Measurements from ENCODE around the gene LRCOL1.

Gene LRCOL1

DNA sequence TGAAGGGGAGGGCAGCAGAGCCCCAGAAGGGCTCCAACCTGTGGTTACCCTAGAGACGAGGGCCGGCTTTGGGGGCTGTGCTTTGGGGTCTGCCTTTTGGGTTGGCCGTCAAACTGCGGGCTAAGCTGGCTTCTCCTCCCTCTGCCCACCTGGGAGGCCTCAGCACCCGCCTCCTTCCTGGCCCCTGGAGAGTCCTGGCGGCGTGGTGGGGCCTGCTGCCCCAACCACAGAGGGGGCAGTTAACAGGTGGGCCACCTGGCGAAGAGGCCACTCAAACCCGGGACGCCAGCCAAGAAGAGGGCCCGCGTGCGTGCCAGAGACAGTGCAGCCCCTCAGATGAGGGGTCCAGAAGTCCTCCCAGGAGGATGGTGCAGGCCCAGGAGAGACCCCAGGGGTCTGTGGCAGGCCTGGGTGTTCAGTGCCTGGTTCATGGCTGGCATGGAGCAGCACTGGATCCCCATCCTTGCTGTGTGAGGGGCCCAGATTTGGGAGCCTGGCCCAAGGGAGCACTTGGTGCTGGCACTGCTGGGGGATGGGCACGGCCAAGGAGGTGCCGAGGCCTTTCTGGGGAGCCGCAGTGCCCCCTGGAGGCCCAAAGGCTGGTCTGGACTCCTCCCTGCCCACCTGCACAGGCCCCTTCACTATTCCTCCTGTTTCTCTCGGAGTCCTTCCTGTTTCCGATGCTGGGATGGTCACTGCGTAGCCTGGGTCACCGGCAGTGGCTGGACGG, 48.8 kb downstream of the LRCOL1 start:
- DNase-seq = no peak

DNA sequence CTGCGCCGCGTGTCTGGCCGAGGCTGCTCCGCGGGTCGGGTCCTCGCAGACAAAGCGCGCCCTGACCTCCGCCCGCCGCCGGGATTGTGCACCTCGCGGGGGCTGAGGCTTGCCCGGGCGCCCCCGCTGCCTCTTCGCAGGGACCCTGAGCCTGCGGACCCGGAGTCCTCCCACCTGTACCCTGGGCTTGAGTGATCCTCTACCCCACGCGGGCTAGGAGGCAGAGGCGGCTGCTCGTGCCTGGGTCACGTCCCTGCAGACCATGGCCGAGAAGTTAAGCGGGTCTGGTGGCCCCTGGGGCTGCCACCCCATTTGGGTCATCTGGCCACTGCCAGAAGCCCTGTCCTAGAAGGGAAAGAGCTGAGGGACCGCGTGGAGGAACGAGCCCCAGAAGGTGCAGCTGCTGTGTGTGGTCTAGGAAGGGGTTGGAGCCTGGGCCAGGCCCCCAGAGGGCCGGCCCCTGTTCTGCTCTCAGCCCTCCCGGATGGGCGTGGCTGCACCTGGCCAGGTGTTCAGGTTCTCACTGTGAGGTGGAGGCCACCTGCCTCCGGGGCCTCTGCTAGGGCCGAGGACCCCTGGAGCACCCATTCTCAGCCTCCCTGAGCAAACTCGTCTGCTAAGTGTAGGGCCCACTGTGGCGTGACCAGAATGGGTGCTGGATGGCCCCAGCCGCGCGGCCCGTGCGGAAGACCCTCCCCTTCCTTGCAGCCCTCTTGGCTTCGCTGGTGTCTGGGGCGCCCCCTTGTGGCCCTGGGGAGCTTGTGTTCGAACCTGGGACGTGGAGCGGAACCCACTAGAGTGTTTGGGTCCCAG, 49.6 kb downstream of the LRCOL1 start:
- peak; percentile 32 to 52 for DNase-seq

DNA sequence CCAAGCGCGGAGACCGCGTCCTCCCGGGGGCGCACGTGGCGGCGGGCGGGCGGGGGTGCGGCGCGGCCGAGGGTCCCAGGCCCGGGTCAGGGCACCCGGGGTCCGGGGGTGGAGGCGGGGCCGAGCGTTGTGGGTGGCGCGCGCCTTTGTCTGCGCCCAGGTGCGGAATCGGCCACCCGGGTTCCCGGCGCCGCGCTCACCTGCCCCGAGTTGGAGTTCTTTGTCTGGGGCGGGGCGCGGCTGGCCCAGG, 50.1 kb downstream of the LRCOL1 start:
- DNase-seq = no peak

DNA sequence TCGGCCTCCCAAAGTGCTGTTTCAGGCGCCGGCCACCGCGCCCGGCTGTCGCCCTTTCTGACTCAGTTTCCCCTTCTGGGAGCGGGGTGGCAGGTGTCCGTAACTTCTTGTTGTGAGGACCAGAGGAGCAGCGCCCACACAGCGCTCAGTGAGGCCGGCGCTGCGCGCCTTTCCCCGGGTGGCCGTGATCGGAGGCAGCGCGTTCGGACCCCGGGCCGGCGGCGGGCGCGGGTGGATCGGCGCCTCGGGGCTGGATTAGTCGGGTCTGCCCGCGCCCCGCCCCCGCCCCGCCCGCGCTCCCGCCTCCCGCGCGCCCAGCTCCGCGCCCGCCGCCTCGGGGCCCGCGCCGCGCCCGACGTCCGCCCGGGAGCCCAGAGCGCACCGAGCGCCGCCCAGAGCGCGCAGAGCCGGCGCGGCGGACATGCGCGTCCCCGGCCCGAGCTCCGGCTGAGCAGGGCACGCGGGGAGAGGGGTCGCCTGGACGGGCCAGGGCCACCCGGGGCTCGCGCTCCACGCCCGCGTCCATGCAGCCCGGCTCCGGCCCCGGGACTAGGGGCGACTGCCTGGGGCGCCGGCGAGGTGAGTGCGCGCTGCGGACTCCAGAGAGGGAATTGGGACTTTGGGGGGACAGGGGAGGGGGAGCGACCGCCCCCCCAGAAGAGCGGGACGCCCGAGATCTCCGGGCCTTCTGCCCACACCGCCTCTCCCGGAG, 50.6 kb downstream of the LRCOL1 start:
- DNase-seq = no peak

DNA sequence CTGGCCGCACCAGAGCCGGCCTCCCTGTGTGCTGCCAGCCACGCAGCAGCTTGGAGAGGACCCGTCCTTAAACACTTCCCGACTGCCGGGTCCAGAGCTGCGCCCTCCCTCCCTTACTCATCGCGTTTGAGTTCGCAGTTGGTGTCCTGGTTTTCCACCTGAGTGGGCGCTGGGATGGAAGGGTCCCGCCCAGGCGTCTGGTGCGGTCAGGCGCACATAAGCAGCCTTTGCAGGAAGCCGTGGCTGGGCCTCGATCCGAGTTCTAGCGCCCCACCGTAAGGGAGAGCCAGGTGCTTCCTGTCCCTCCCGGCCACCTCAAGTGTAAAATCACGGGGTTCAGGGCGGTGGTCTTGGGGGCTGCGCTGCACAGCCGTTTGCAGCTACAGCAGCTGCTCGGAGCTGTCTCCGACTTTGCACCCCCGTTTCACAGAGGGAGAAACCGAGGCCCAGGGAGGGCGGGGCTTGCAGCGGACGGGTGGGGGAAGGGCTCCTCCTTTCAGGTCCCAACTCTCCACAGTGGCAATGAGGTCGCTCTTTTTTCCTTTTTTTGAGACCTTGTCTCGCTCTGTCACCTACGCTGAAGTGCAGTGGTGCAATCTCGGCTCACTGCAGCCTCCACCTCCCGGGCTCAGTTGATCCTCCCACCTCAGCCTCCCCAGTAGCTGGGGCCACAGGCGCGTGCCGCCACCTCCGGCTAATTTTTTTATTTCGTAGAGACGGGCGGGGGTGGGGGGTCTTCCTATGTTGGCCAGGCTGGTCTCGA, 51.3 kb downstream of the LRCOL1 start:
- DNase-seq = peak in 1 of 2 donors; percentile 30

DNA sequence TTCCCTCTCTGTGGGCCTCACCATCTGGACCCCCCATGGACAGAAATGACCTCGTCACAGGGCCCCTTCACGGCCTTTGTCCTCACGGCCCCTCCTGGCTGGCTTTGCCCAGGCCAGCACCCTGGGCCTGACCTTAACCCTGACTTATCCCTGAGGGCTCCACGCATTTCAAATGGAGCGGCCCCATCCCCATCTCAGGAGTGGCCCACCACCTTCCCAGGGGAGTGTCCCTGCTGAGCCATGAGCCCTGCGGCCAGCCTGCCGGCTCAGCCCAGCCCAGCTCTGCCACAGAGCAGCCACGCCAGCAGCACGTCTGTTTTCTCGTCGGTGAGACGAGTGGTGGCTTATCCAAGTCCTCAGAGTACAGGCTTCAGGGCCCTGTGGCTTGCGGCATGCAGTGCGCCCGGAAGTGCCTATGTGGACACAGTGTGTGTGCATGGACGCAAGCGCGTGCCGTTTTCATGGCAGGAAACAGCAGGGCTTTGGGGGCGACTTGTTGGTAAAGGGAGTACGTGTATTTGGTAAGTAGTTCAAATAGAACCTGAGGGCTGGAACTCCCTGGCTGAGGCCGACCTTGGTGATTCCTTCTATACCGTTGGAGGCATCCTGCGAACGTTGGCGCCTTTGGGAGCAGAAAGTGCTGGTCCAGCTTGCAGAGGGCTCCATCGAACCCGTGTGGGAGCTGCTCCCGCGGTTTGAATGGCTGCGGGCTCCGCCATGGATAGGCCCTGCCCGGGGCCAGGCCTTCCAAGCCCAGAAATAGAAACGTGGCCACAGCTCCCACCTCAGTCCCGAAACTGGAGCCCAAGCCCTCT, 52.1 kb downstream of the LRCOL1 start:
- DNase-seq = no peak

DNA sequence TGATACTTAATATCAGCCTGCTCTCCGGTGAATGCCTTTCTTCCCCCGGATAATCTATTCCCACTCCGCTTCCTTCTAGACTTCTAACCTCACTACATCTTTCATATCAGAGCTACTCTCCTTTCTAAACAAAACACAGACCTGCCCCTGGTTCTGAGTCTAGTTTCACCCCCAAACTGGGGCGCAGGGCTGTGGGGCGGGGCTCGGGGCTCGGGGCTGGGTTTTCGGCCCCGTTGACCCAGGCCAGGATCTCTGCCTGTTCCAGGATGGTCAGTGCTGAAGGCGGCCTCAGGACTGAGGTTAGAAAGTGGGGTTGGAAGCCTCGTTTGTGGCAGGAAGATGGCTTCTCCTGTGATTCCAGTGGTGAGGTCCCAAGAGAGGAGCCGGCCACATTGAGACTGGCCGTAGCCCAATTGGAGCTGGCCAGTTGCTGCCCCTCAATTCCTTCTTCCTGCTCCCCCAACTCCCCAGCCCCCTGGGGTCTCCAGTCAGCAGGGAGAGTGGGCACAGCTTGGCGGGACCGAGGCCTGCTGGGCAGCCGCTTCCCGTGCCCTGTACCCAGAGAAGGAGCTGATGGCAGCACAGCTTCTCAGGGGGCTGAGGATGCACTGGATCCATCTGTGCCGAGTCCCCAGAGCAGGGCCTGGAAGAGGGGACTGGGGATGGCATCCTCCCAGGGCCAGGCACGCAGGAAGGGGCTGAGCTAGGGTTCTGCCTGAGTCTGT, 52.9 kb downstream of the LRCOL1 start:
- DNase-seq = no peak

DNA sequence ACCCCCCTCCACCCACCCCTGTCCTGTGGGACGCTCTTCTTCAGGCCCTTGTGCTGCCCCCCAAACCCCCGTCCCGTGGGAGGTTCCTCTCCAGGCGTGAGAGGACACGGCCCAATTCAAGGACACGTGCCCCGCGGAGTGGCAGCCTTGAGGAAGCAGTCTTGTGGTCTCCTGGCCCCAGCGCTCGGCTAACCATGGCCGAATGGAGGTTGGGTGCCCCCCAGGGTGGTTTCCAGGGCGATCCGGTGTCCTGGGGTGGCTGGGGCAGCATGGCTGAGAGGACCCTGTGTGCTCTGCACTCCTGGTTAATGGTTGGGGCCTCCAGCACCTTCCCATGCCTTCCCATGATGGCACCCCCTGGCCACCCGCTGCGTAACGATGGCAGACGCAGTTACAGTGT, 53.6 kb downstream of the LRCOL1 start:
- no peak for DNase-seq

DNA sequence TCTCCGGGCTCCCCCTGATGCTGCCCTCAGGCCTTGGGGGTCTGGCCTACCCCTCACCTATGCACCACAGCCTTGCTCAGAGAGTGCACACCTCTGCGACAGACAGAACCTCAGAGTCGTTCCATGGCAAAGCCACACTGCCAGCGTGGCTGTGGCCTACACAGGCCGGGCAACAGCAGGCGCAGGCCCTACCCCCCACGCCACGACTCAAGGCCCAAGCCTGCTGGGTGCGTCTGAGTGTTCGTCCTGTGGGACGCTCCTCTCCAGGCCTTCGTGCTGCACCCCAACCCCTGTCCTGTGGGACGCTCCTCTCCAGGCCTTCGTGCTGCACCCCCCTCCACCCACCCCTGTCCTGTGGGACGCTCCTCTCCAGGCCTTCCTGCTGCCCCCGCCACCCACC, 54.2 kb downstream of the LRCOL1 start:
- DNase-seq = no peak

DNA sequence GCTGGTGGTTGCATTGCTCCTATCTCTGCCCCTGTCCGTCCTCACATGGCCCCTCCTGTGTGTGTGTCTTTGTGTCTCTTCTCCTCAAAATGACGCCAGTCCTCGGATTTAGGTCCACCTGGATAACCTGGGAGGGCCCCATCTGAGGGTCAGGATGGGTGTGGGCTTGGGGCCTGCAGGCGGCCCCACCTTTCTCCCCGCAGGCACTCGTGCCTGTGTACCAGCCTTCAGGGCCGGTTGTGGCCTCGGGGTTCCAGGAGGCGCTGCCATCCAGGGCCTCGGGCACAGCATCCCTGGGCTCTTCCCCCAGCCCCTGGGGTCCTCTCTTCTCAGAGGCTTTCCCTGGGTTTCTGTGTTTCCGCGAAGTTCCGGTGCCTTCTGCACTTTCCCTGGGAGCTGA, 54.7 kb downstream of the LRCOL1 start:
- no peak for DNase-seq

DNA sequence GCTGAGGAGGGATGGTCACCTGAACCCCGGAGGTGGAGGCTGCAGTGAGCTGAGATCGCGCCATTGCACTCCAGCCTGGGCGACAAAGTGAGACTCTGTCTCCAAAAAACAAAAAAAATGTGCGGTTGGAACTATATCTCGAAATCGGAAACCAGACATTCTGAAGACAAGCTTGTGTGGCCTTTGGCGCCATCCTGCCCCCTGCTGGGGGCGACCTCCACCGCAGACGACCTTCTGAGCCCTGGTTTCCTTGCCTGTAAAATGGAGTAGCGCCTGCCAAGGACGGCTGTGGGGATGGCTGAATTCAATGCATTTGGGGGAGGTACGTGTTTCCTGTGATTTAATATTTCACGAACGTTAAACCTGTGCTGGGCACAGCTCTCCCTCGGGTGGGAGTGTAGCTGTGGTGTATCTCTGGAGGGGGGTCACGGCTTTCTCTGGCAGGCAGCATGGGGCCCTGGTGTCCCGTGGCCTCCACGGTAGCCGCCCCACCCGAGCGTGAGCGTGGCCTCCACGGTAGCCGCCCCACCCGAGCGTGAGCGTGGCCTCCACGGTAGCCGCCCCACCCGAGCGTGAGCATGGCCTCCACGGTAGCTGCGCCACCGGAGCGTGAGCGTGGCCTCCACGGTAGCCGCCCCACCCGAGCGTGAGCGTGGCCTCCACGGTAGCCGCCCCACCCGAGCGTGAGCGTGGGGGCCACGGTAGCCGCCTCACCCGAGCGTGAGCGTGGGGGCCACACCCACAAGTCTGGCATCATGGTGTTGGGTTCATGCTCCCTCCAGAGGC, 55.3 kb downstream of the LRCOL1 start:
- no peak for DNase-seq

Data from bone marrow (tissue), 2 donors.